H1 (cell line): ENCODE data around the gene CTNNBL1. TPM values are rescaled to one million over a fixed set of nuclear protein-coding genes. Genes with fewer than 3 reads are reported as not detected.

Experiments used
- CTCF ChIA-PET: fragments of 300-600 bp; sonication (Branson Sonifier 250); formaldehyde crosslinking; loops from one replicate; lab custom pipeline; 2021; ENCODE audit not compliant: partially characterized antibody; lab: Charles Lee
- POLR2A ChIA-PET: fragments of 300-600 bp; sonication (Branson Sonifier 250); formaldehyde crosslinking; loops from one replicate; lab custom pipeline; 2021; ENCODE audit warnings: inconsistent platforms; ENCODE audit not compliant: partially characterized antibody; lab: Charles Lee
- DNase-seq, 2 experiments: peaks; one replicate each; pipeline versions ENCODE4 v3.0.0 to v3.0.0-alpha.2; 2010 to 2022; ENCODE audit warnings: low spot score in 2 of 2, low read depth in 1 of 2, mixed read lengths in 1 of 2
- FAIRE-seq: peaks from 2 replicates; lab custom pipeline; 2011; peaks lifted over from hg19 to GRCh38; lab: Jason Lieb, UNC
- H2AFZ ChIP-seq: 2 replicates; pipeline ENCODE4 v1.8.1; 2012; ENCODE audit warnings: low read length, inconsistent platforms
- H2AK5ac ChIP-seq: 2 replicates; pipeline ENCODE4 v1.6.1; 2013; ENCODE audit warnings: low read depth, low read length
- H2BK120ac ChIP-seq: replicated peaks from 2 replicates; pipeline ENCODE3; 2013; ENCODE audit warnings: low read depth, low read length, inconsistent platforms
- H2BK12ac ChIP-seq: 2 replicates; pipeline ENCODE4 v1.6.1; 2013; ENCODE audit warnings: low read depth, low read length
- H2BK15ac ChIP-seq: 2 replicates; pipeline ENCODE4 v1.6.1; 2013; ENCODE audit warnings: low read length
- H2BK20ac ChIP-seq: 2 replicates; pipeline ENCODE4 v1.6.1; 2013; ENCODE audit warnings: low read length
- H2BK5ac ChIP-seq: 2 replicates; pipeline ENCODE4 v1.6.1; 2013; ENCODE audit warnings: low read depth, low read length
- H3K14ac ChIP-seq: 2 replicates; pipeline ENCODE4 v1.6.1; 2013; ENCODE audit warnings: inconsistent platforms; ENCODE audit not compliant: insufficient read length
- H3K18ac ChIP-seq: 2 replicates; pipeline ENCODE4 v1.6.1; 2013; ENCODE audit warnings: low read length; ENCODE audit errors: extremely low read depth
- H3K23ac ChIP-seq: 2 replicates; pipeline ENCODE4 v1.6.1; 2013; ENCODE audit warnings: inconsistent platforms; ENCODE audit not compliant: insufficient read length
- H3K23me2 ChIP-seq: 2 replicates; pipeline ENCODE4 v1.6.1; 2013; ENCODE audit warnings: low read depth, low read length
- H3K27ac ChIP-seq: 2 replicates; pipeline ENCODE4 v1.6.1; 2011; ENCODE audit warnings: low read depth, low read length, inconsistent platforms
- H3K27me3 ChIP-seq, 4 experiments: replicated peaks in 1 of 4; 1 replicate in 1 of 4; 2 replicates in 3 of 4; pipeline versions ENCODE4 v1.6.1 to v1.8.1; 2011 to 2013; ENCODE audit warnings: low read length in 3 of 4, mild to moderate bottlenecking in 3 of 4, inconsistent platforms in 2 of 4, mixed read lengths in 2 of 4, moderate library complexity in 1 of 4; ENCODE audit not compliant: control insufficient read depth in 3 of 4, insufficient read depth in 3 of 4; ENCODE audit errors: extremely low read depth in 1 of 4
- H3K36me3 ChIP-seq, 4 experiments: 2 replicates each; pipeline versions ENCODE4 v1.6.1 to v1.8.1; 2011 to 2013; ENCODE audit warnings: mild to moderate bottlenecking in 4 of 4, low read length in 3 of 4, moderate library complexity in 2 of 4, control low read depth in 1 of 4, inconsistent platforms in 1 of 4; ENCODE audit not compliant: insufficient read depth in 4 of 4, control insufficient read depth in 2 of 4
- H3K4ac ChIP-seq: replicated peaks from 2 replicates; pipeline ENCODE3; 2013; ENCODE audit warnings: low read length, low read depth, mixed read lengths, inconsistent platforms; ENCODE audit not compliant: insufficient read length
- H3K4me1 ChIP-seq, 4 experiments: replicated peaks in 1 of 4; 1 replicate in 1 of 4; 2 replicates in 3 of 4; pipeline versions ENCODE4 v1.6.1 to v1.8.1; 2011 to 2013; ENCODE audit warnings: low read length in 3 of 4, inconsistent platforms in 2 of 4, mixed read lengths in 1 of 4; ENCODE audit not compliant: insufficient read depth in 4 of 4, control insufficient read depth in 3 of 4
- H3K4me2 ChIP-seq, 2 experiments: 2 replicates each; pipeline versions ENCODE4 v1.6.1 to v1.8.1; 2011 to 2013; ENCODE audit warnings: low read depth in 2 of 2, low read length in 2 of 2, control low read depth in 1 of 2, inconsistent platforms in 1 of 2, mild to moderate bottlenecking in 1 of 2; ENCODE audit not compliant: insufficient read depth in 1 of 2
- H3K4me3 ChIP-seq, 4 experiments: fragments of 200-600, 300-600 bp in 1 of 4; sonication (generic), shearing (Covaris generic), sonication (Bioruptor Twin) in 1 of 4; 2 replicates each; pipeline versions ENCODE4 v1.5.1 to v1.8.1; 2011 to 2016; ENCODE audit warnings: low read length in 4 of 4, low read depth in 3 of 4, control low read depth in 2 of 4, inconsistent platforms in 2 of 4, mild to moderate bottlenecking in 2 of 4, mixed read lengths in 1 of 4, moderate library complexity in 1 of 4; ENCODE audit not compliant: insufficient read depth in 2 of 4; ENCODE audit errors: extremely low read depth in 1 of 4
- H3K56ac ChIP-seq: replicated peaks from 2 replicates; pipeline ENCODE3; 2013; ENCODE audit warnings: low read depth, mild to moderate bottlenecking, mixed read lengths, low read length, inconsistent platforms; ENCODE audit not compliant: insufficient read length
- H3K79me1 ChIP-seq: 2 replicates; pipeline ENCODE4 v1.6.1; 2013; ENCODE audit warnings: low read depth, low read length, control low read depth
- H3K79me2 ChIP-seq, 2 experiments: 2 replicates each; pipeline versions ENCODE4 v1.6.1 to v1.8.1; 2012 to 2013; ENCODE audit warnings: low read length in 2 of 2, mild to moderate bottlenecking in 2 of 2, inconsistent platforms in 1 of 2; ENCODE audit not compliant: insufficient read depth in 2 of 2, control insufficient read depth in 1 of 2
- H3K9ac ChIP-seq, 4 experiments: replicated peaks in 1 of 4; 1 replicate in 1 of 4; 2 replicates in 3 of 4; pipeline versions ENCODE4 v1.6.1 to v1.8.1; 2011 to 2013; ENCODE audit warnings: low read depth in 3 of 4, low read length in 3 of 4, control low read depth in 2 of 4, mild to moderate bottlenecking in 2 of 4, moderate library complexity in 2 of 4, inconsistent platforms in 1 of 4; ENCODE audit errors: extremely low read depth in 1 of 4
- H3K9me3 ChIP-seq, 2 experiments: 2 replicates each; pipeline versions ENCODE4 v1.6.1 to v1.8.1; 2012 to 2013; ENCODE audit warnings: mild to moderate bottlenecking in 2 of 2, moderate library complexity in 2 of 2, control low read depth in 1 of 2, inconsistent platforms in 1 of 2, low read depth in 1 of 2, low read length in 1 of 2, mixed read lengths in 1 of 2; ENCODE audit not compliant: insufficient read depth in 2 of 2
- H4K20me1 ChIP-seq, 2 experiments: replicated peaks in 1 of 2; 2 replicates each; pipeline versions ENCODE3 to v1.8.1; 2011 to 2013; ENCODE audit warnings: inconsistent platforms in 2 of 2, low read length in 2 of 2, mild to moderate bottlenecking in 1 of 2; ENCODE audit not compliant: insufficient read depth in 2 of 2, control insufficient read depth in 1 of 2
- H4K5ac ChIP-seq: 2 replicates; pipeline ENCODE4 v1.6.1; 2013; ENCODE audit warnings: low read length, low read depth, mixed read lengths, inconsistent platforms; ENCODE audit not compliant: insufficient read length
- H4K8ac ChIP-seq: 2 replicates; pipeline ENCODE4 v1.8.0; 2013; ENCODE audit warnings: mild to moderate bottlenecking, moderate library complexity, low read length, inconsistent platforms; ENCODE audit not compliant: insufficient read depth; ENCODE audit errors: extremely low read depth
- H4K91ac ChIP-seq: replicated peaks from 2 replicates; pipeline ENCODE3; 2013; ENCODE audit warnings: low read length, mixed read lengths, inconsistent platforms; ENCODE audit not compliant: insufficient read length
- ASH2L ChIP-seq: fragments of 200-600, 300-600 bp; sonication (generic); IDR thresholded peaks from one replicate; pipeline ENCODE4 v1.7.1; 2017; ENCODE audit warnings: low read length
- BACH1 ChIP-seq: IDR thresholded peaks from 2 replicates; pipeline ENCODE4 v1.6.1; 2012; ENCODE audit warnings: low read length, improper control_type of control experiment
- CHD1 ChIP-seq: IDR thresholded peaks from 2 replicates; pipeline ENCODE4 v1.6.1; 2012; ENCODE audit warnings: low read depth, low read length, improper control_type of control experiment
- CREB1 ChIP-seq: IDR thresholded peaks from 2 replicates; pipeline ENCODE4 v1.6.1; 2012; ENCODE audit warnings: inconsistent platforms
- CTBP2 ChIP-seq: IDR thresholded peaks from 2 replicates; pipeline ENCODE4 v1.7.0; 2011; ENCODE audit warnings: borderline replicate concordance, mild to moderate bottlenecking, moderate library complexity, mixed read lengths, low read length; ENCODE audit not compliant: insufficient read depth, insufficient read length
- EP300 ChIP-seq, 2 experiments: IDR thresholded peaks; 1 replicate in 1 of 2; 2 replicates in 1 of 2; pipeline ENCODE4 v1.6.1; 2011 to 2012; ENCODE audit warnings: low read depth in 2 of 2, low read length in 2 of 2, mild to moderate bottlenecking in 2 of 2, borderline replicate concordance in 1 of 2, inconsistent platforms in 1 of 2, moderate library complexity in 1 of 2
- EZH2 ChIP-seq: fragments of 200-600 bp; sonication (generic); IDR thresholded peaks from 2 replicates; pipeline ENCODE4 v1.7.1; 2012; ENCODE audit warnings: low read depth, mild to moderate bottlenecking, moderate library complexity, low read length, inconsistent platforms; ENCODE audit not compliant: severe bottlenecking
- FOSL1 ChIP-seq: IDR thresholded peaks from 2 replicates; pipeline ENCODE4 v1.6.1; 2011; ENCODE audit warnings: mild to moderate bottlenecking, low read depth, low read length, moderate library complexity; ENCODE audit not compliant: insufficient read depth
- HDAC2 ChIP-seq, 2 experiments: fragments of 300-600 bp in 1 of 2; sonication (generic) in 1 of 2; IDR thresholded peaks; 2 replicates each; pipeline ENCODE4 v1.6.1; 2011 to 2012; ENCODE audit warnings: low read depth in 2 of 2, low read length in 2 of 2, mild to moderate bottlenecking in 2 of 2, moderate library complexity in 2 of 2, borderline replicate concordance in 1 of 2, inconsistent platforms in 1 of 2
- KDM4A ChIP-seq: IDR thresholded peaks from one replicate; pipeline ENCODE4 v1.7.1; 2012; ENCODE audit warnings: low read depth, mild to moderate bottlenecking, moderate library complexity, low read length, inconsistent platforms; ENCODE audit not compliant: severe bottlenecking
- TEAD4 ChIP-seq: IDR thresholded peaks from 2 replicates; pipeline ENCODE4 v1.6.1; 2012; ENCODE audit warnings: low read depth, low read length, inconsistent platforms, mixed read lengths
- YY1 ChIP-seq: IDR thresholded peaks from 2 replicates; pipeline ENCODE4 v1.6.1; 2011; ENCODE audit warnings: low read depth, mild to moderate bottlenecking, low read length
- WGBS, 2 experiments: shearing (Covaris generic) in 1 of 2; methylation state at CpG; one replicate each; pipeline versions ENCODE4 v1.1.6 to v1.1.7; 2013 to 2015; ENCODE audit warnings: low lambda C conversion rate in 2 of 2, mixed read lengths in 2 of 2, inconsistent platforms in 1 of 2, low coverage in 1 of 2, missing lambda C conversion rate in 1 of 2; ENCODE audit not compliant: insufficient replicate concordance in 2 of 2, insufficient coverage in 1 of 2, insufficient read length in 1 of 2; ENCODE audit errors: extremely low coverage in 1 of 2, missing lambda C conversion rate in 1 of 2; 5-methylcytosine and 5-hydroxymethylcytosine counted together
- polyA plus RNA-seq, 7 experiments: library from polyadenylated mRNA; depleted of rRNA in 3 of 7; stranded (reverse) in 5 of 7; unstranded in 2 of 7; fragments of >200 nt in 5 of 7; fragments of 200-250 nt in 2 of 7; gene quantifications; 1 replicate in 5 of 7; 2 replicates in 1 of 7; 4 replicates in 1 of 7; pipeline versions ENCODE4 v1.2.1 to v1.2.3, GENCODE V29; 2011 to 2013; ENCODE audit warnings: missing spikeins in 2 of 7, mixed read lengths in 2 of 7
- total RNA-seq: library from RNA; stranded (reverse); fragmentation: NEBNext Ultra II Directional; extraction: Animal tissue kit (Norgen Biotek cat#: 25700); gene quantifications from 2 replicates; pipeline ENCODE4 v1.2.1, GENCODE V29; 2021
- TF ChIP-seq, protein P1 (sequence below): IDR thresholded peaks from 2 replicates; pipeline ENCODE4 v1.6.1; 2012; ENCODE audit warnings: low read length, inconsistent platforms

The CTNNBL1 gene
- total and polyA plus RNA-seq, 2 of the 8 experiments (the other 6 are each of a cell fraction or from before 2014, with no cell fraction given): 19.6 to 81.6 TPM

DNA sequence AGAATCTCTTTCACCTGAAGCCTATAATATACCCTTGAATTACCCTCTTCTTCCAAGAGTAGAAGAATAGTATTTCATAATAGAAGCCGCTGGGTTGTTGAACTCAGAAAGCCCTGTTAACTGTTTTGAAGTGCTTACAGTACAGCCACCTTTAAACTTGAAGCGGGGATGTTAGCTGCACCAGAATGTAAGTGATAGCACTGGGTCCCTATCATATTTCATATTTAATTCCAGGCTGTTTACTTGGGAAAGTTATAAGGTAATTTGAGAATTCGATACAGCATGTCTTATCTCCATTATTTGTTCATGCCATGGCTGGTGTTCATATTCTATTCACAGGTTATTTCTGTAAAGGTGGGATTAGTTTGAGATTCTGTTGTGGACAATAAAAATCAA, 145.6 kb downstream of the CTNNBL1 start:
- DNase-seq (no peak), FAIRE-seq (no peak)
- no peak overlapping the region for H3K4me3 ChIP-seq
- H3K23ac ChIP-seq: no peak overlapping the region
- peaks cover 0 to 4% (median 0%) of the 10 kb centered on the region in 4 experiments; a peak in 1 of 7 replicates for H3K4me1 ChIP-seq
- no peak overlapping the region for H3K9ac ChIP-seq
- H4K91ac ChIP-seq: no peak overlapping the region
- no peak overlapping the region for H2BK15ac ChIP-seq
- no peak overlapping the region for H4K8ac ChIP-seq
- H3K27ac ChIP-seq: no peak overlapping the region
- CTCF ChIA-PET: no interaction called here
- no peak overlapping the region for H4K5ac ChIP-seq
- H3K9me3 ChIP-seq: no peaks in the 10 kb centered on the region
- no peak overlapping the region for H3K56ac ChIP-seq
- no peak overlapping the region for H2BK120ac ChIP-seq
- no peak overlapping the region for H2BK5ac ChIP-seq
- H3K4me2 ChIP-seq: no peak overlapping the region
- H3K4ac ChIP-seq: no peak overlapping the region
- H3K18ac ChIP-seq: no peak overlapping the region
- no peaks in the 10 kb centered on the region for H3K79me2 ChIP-seq
- no peak overlapping the region for H2BK12ac ChIP-seq
- no peak overlapping the region for H2AFZ ChIP-seq
- WGBS, 2 experiments: 92% methylated on average over 3 of the region's 3 CpGs; no CpG with 5 or more reads in 1 of the 2 experiments
- H3K14ac ChIP-seq: no peak overlapping the region
- no peaks in the 10 kb centered on the region for H3K79me1 ChIP-seq
- 0 out of 8 replicates have a peak, but pooled peaks cover 0 to 3% (median 0%) of the 10 kb centered on the region in 4 experiments for H3K36me3 ChIP-seq
- H2AK5ac ChIP-seq: no peak overlapping the region
- no peaks in the 10 kb centered on the region for H3K23me2 ChIP-seq
- no peaks in the 10 kb centered on the region for H3K27me3 ChIP-seq
- POLR2A ChIA-PET: no interaction called here
- H2BK20ac ChIP-seq: no peak overlapping the region
- H4K20me1 ChIP-seq: no peaks in the 10 kb centered on the region
- TF ChIP-seq, protein P1, sequence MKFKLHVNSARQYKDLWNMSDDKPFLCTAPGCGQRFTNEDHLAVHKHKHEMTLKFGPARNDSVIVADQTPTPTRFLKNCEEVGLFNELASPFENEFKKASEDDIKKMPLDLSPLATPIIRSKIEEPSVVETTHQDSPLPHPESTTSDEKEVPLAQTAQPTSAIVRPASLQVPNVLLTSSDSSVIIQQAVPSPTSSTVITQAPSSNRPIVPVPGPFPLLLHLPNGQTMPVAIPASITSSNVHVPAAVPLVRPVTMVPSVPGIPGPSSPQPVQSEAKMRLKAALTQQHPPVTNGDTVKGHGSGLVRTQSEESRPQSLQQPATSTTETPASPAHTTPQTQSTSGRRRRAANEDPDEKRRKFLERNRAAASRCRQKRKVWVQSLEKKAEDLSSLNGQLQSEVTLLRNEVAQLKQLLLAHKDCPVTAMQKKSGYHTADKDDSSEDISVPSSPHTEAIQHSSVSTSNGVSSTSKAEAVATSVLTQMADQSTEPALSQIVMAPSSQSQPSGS: no peak
- TF ChIP-seq CHD1 (no peak), YY1 (no peak), FOSL1 (no peak), EZH2 (no peak), HDAC2 (IDR thresholded peaks at IDR 0.05; ENCODE audit: borderline replicate concordance in 1 of 2, low read depth in 2 of 2, low read length in 2 of 2) (no peak), ASH2L (no peak), CTBP2 (no peak), CREB1 (no peak), KDM4A (no peak), TEAD4 (no peak), EP300 (IDR thresholded peaks at IDR 0.05; ENCODE audit: borderline replicate concordance in 1 of 2, low read depth in 2 of 2, low read length in 2 of 2) (no peak), BACH1 (no peak)
